B cell (primary cell): ENCODE data around the gene ING3.

Experiments used
- CTCF ChIP-seq: fragments of 200-600 bp; IDR thresholded peaks from one replicate; pipeline ENCODE4 v1.8.0; 2022; ENCODE audit warnings: antibody characterized with exemption, mild to moderate bottlenecking
- EZH2 ChIP-seq: IDR thresholded peaks from 2 replicates; pipeline ENCODE4 v1.6.1; 2012; ENCODE audit warnings: borderline replicate concordance, low read depth, mild to moderate bottlenecking, moderate library complexity, low read length; ENCODE audit not compliant: insufficient read depth, poor library complexity, severe bottlenecking

- no peak for TF ChIP-seq EZH2
- TF ChIP-seq CTCF = no peak
These were observed 45.9 kb downstream of the ING3 start for GRCh38 chr7:120996333-120996987.
